B cell (primary cell): ENCODE data around the gene ORAI1. TPM values are rescaled to one million over a fixed set of nuclear protein-coding genes. Genes with fewer than 3 reads are reported as not detected.

ENCODE experiments used
- ATAC-seq: fragments of 200-7000 bp; cut with Tn5 transposase; one replicate; pipeline ENCODE4 v1.10.0; 2021; ENCODE audit warnings: low read depth, mild to moderate bottlenecking, moderate number of reproducible peaks, moderate library complexity
- CTCF ChIA-PET: fragments of 350-600 bp; sonication (Branson Sonifier 250); formaldehyde crosslinking; loops from one replicate; lab custom pipeline; 2021; ENCODE audit warnings: antibody characterized with exemption, inconsistent platforms; lab: Charles Lee
- POLR2A ChIA-PET: fragments of 350-600 bp; sonication (Branson Sonifier 250); formaldehyde crosslinking; loops from one replicate; lab custom pipeline; 2021; ENCODE audit warnings: antibody characterized with exemption; lab: Charles Lee
- DNase-seq: peaks from one replicate; pipeline ENCODE4 v3.0.0; 2013
- H2AFZ ChIP-seq: 2 replicates; pipeline ENCODE4 v1.6.1; 2012; ENCODE audit warnings: mild to moderate bottlenecking, low read depth, low read length; ENCODE audit not compliant: insufficient read depth, poor library complexity, severe bottlenecking
- H3K27ac ChIP-seq, 2 donors: 1 replicate in 1 of 2; 2 replicates in 1 of 2; pipeline ENCODE4 v1.5.1; 2012 to 2013; ENCODE audit warnings: low read length in 2 of 2, mild to moderate bottlenecking in 2 of 2, moderate library complexity in 1 of 2
- H3K27me3 ChIP-seq, 4 experiments: fragments of 200-600 bp in 1 of 4; sonication (generic) in 1 of 4; replicated peaks in 1 of 4; 1 replicate in 2 of 4; 2 replicates in 2 of 4; pipeline versions ENCODE4 v1.6.1 to v1.7.0; 2013 to 2016; ENCODE audit warnings: low read length in 3 of 4, mild to moderate bottlenecking in 2 of 4, mixed read lengths in 1 of 4, moderate library complexity in 1 of 4; ENCODE audit not compliant: insufficient read depth in 4 of 4, control insufficient read depth in 3 of 4; ENCODE audit errors: control extremely low read depth in 1 of 4
- H3K36me3 ChIP-seq, 2 experiments: replicated peaks in 1 of 2; 1 replicate in 1 of 2; 2 replicates in 1 of 2; pipeline versions ENCODE4 v1.6.1 to v1.7.1; 2013; ENCODE audit warnings: low read length in 1 of 2; ENCODE audit not compliant: insufficient read depth in 2 of 2, control insufficient read depth in 1 of 2; ENCODE audit errors: control extremely low read depth in 1 of 2, extremely low read depth in 1 of 2
- H3K4me1 ChIP-seq, 2 donors: fragments of 200-600 bp in 1 of 2; sonication (generic) in 1 of 2; 1 replicate in 1 of 2; 2 replicates in 1 of 2; pipeline versions ENCODE4 v1.5.1 to v1.6.1; 2013 to 2017; ENCODE audit warnings: low read length in 2 of 2; ENCODE audit not compliant: control insufficient read depth in 2 of 2, insufficient read depth in 2 of 2
- H3K4me2 ChIP-seq: replicated peaks from 2 replicates; pipeline ENCODE3; 2012; ENCODE audit warnings: mild to moderate bottlenecking, low read depth, low read length; ENCODE audit not compliant: poor library complexity, severe bottlenecking
- H3K4me3 ChIP-seq, 5 experiments: fragments of 200-600 bp in 1 of 5; sonication (generic) in 1 of 5; 1 replicate in 3 of 5; 2 replicates in 2 of 5; pipeline versions ENCODE4 v1.5.1 to v1.7.0; 2011 to 2016; ENCODE audit warnings: low read length in 4 of 5, mild to moderate bottlenecking in 4 of 5, low read depth in 2 of 5, control low read depth in 1 of 5, moderate library complexity in 1 of 5; ENCODE audit not compliant: insufficient read depth in 1 of 5; ENCODE audit errors: control extremely low read depth in 1 of 5, extremely low read depth in 1 of 5
- H3K79me2 ChIP-seq: fragments of 200-600 bp; sonication (generic); one replicate; pipeline ENCODE4 v1.6.0; 2016; ENCODE audit warnings: low read length; ENCODE audit not compliant: control insufficient read depth, insufficient read depth
- H3K9ac ChIP-seq: fragments of 200-600 bp; sonication (generic); 2 replicates; pipeline ENCODE4 v1.6.1; 2017; ENCODE audit warnings: mild to moderate bottlenecking, low read length, moderate library complexity
- H3K9me3 ChIP-seq, 3 donors: one replicate each; pipeline versions ENCODE4 v1.6.1 to v1.7.1; 2013; ENCODE audit warnings: low read length in 2 of 3; ENCODE audit not compliant: control insufficient read depth in 2 of 3, insufficient read depth in 1 of 3; ENCODE audit errors: control extremely low read depth in 1 of 3
- H4K20me1 ChIP-seq: 2 replicates; pipeline ENCODE4 v1.6.0; 2012; ENCODE audit warnings: mild to moderate bottlenecking, low read length; ENCODE audit not compliant: insufficient read depth, control insufficient read depth, poor library complexity, severe bottlenecking
- H3K27ac Mint-ChIP-seq: one replicate; pipeline ENCODE4 v1.8.0; 2021; ENCODE audit warnings: mixed read lengths
- H3K27me3 Mint-ChIP-seq: one replicate; pipeline ENCODE4 v1.8.0; 2021; ENCODE audit warnings: mixed read lengths
- H3K4me1 Mint-ChIP-seq: one replicate; pipeline ENCODE4 v1.8.0; 2021; ENCODE audit warnings: mixed read lengths
- H3K4me3 Mint-ChIP-seq: one replicate; pipeline ENCODE4 v1.8.0; 2021; ENCODE audit warnings: mixed read lengths
- H3K9me3 Mint-ChIP-seq: one replicate; pipeline ENCODE4 v1.8.0; 2022; ENCODE audit warnings: mixed read lengths; ENCODE audit not compliant: insufficient read depth
- EZH2 ChIP-seq: IDR thresholded peaks from 2 replicates; pipeline ENCODE4 v1.6.1; 2012; ENCODE audit warnings: borderline replicate concordance, low read depth, mild to moderate bottlenecking, moderate library complexity, low read length; ENCODE audit not compliant: insufficient read depth, poor library complexity, severe bottlenecking
- WGBS: methylation state at CpG from one replicate; pipeline ENCODE4 v1.1.5; 2013; ENCODE audit warnings: missing lambda C conversion rate; ENCODE audit not compliant: insufficient coverage; 5-methylcytosine and 5-hydroxymethylcytosine counted together
- intact Hi-C: fragments of 100-400 bp; cut with micrococcal nuclease; formaldehyde crosslinking; loops from one replicate; pipeline ENCODE4 v1.10.0; 2022
- polyA plus RNA-seq: library from polyadenylated mRNA; depleted of rRNA; stranded (reverse); fragments of >200 nt; gene quantifications from 2 replicates; pipeline ENCODE4 v1.2.3, GENCODE V29; 2012
- total RNA-seq, 2 donors: library from RNA; stranded (reverse); fragments of 120-200 nt in 1 of 2; gene quantifications; 1 replicate in 1 of 2; 2 replicates in 1 of 2; pipeline versions ENCODE4 v1.2.3 to v1.2.4, GENCODE V29; 2013 to 2022
- TF ChIP-seq, protein P1 (sequence below): fragments of 200-600 bp; IDR thresholded peaks from one replicate; pipeline ENCODE4 v1.8.0; 2022; ENCODE audit warnings: antibody characterized with exemption, mild to moderate bottlenecking

ORAI1 gene
- total and polyA plus RNA-seq, 2 donors (not counting 1 experiment from before 2014, with no cell fraction given): 43.2 to 66.0 TPM

DNA sequence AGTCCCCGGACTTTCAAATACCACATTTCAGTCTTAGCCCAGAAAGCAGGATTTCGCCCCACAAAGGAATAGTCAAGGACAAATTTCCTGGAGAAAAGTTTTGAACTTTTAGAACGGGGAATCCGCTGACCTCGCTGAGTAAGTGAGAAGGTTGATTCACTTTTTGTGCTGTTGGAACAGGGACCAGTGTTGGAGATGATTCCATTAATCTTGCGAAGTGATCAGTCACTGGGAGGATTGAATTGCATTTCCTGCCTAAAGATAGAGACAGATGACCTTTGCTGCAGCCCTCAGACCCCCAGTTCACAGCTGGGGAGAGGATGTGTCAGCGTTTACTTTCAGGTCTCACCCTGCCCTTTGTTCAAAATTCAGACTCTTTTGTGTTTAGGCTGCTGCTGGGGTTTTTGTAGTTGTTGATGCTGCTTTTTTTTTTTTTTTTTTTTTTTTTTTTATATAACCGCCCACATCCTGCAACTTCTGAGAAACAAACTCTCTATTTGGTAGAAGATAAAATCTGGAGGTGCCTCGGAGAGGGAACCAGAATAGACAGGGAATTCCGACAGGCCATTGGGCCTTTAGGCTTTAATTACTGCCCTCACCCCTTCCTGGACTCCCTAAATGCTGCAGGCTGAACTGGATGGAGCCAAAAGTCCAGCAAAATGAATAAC is 35.7 kb upstream of the ORAI1 start:
- no peaks in the 10 kb centered on the region for H3K9me3 Mint-ChIP-seq
- peaks cover 34% of the 10 kb centered on the region for H3K4me1 Mint-ChIP-seq
- peak overlapping the region; percentile 47 for H2AFZ ChIP-seq
- peak overlapping the region; percentile 72 for H3K9ac ChIP-seq
- CTCF ChIA-PET: interaction anchor here (0.7 to 5.0 kb wide), 9 partner anchors 11 to 890 kb away, joined by 3 to 32 read pairs (median 9); partner anchors contain the start of genes MORN3 and ORAI1
- peak overlapping the region; percentile 100 for H3K27ac Mint-ChIP-seq
- DNase-seq (peak; percentile 82), ATAC-seq (peak; percentile 67)
- H3K4me3 ChIP-seq: peak overlapping the region; percentile 15 to 61 (median 47)
- peak overlapping the region; percentile 90 for H3K4me2 ChIP-seq
- H3K36me3 ChIP-seq: no peaks in the 10 kb centered on the region
- H3K27ac ChIP-seq: peak overlapping the region; percentile 96 to 99
- peaks cover 0 to 6% (median 0%) of the 10 kb centered on the region in 3 donors for H3K9me3 ChIP-seq
- intact Hi-C loops: loop anchor here (1.0 to 2.0 kb wide), 7 partner anchors 10 to 212 kb away; partner anchors contain the start of gene ORAI1
- H4K20me1 ChIP-seq: no peaks in the 10 kb centered on the region
- H3K79me2 ChIP-seq: no peaks in the 10 kb centered on the region
- H3K4me1 ChIP-seq: peaks cover 26 to 37% of the 10 kb centered on the region in 2 donors
- H3K4me3 Mint-ChIP-seq: peak overlapping the region; percentile 92
- no peaks in the 10 kb centered on the region for H3K27me3 Mint-ChIP-seq
- POLR2A ChIA-PET: interaction anchor here (0.5 to 4.2 kb wide), 11 partner anchors 11 to 141 kb away, joined by 3 to 74 read pairs (median 4); partner anchors contain the start of gene KDM2B
- WGBS: 4% methylated on average over 5 of the region's 10 CpGs
- H3K27me3 ChIP-seq: no peaks in the 10 kb centered on the region
- no peak for TF ChIP-seq EZH2
- TF ChIP-seq, protein P1, sequence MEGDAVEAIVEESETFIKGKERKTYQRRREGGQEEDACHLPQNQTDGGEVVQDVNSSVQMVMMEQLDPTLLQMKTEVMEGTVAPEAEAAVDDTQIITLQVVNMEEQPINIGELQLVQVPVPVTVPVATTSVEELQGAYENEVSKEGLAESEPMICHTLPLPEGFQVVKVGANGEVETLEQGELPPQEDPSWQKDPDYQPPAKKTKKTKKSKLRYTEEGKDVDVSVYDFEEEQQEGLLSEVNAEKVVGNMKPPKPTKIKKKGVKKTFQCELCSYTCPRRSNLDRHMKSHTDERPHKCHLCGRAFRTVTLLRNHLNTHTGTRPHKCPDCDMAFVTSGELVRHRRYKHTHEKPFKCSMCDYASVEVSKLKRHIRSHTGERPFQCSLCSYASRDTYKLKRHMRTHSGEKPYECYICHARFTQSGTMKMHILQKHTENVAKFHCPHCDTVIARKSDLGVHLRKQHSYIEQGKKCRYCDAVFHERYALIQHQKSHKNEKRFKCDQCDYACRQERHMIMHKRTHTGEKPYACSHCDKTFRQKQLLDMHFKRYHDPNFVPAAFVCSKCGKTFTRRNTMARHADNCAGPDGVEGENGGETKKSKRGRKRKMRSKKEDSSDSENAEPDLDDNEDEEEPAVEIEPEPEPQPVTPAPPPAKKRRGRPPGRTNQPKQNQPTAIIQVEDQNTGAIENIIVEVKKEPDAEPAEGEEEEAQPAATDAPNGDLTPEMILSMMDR: no peak

DNA sequence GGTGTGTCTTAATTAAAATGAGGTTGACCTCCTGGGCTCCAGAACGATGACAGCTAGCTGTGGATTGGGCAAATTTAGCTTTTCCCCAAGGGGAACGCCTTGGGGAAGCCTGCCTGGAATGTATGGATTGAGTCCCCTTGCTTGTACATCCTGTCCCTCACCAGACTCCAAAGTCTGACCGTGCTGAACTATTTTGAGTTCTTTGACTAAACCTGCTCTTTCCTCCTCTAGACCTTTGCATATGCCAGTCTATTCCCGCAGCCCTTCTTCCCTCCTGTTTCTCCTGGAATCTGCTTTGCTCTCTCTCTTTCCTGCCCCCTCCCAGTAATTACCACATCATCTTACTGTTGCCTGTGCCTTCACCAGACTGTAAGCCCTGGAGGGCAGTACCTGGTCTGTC is 34.0 kb upstream of the ORAI1 start:
- Histone ChIP-seq H3K4me3 (no peak overlapping the region), H3K27me3 (no peaks in the 10 kb centered on the region), H3K9ac (no peak overlapping the region), H3K4me2 (no peak overlapping the region), H2AFZ (no peak overlapping the region), H3K9me3 (peaks cover 0 to 6% (median 0%) of the 10 kb centered on the region in 3 donors), H3K27ac (no peak overlapping the region), H4K20me1 (no peaks in the 10 kb centered on the region), H3K36me3 (no peaks in the 10 kb centered on the region), H3K79me2 (no peaks in the 10 kb centered on the region), H3K4me1 (peaks cover 26 to 37% of the 10 kb centered on the region in 2 donors)
- H3K4me1 Mint-ChIP-seq: peaks cover 30% of the 10 kb centered on the region
- CTCF ChIA-PET: interaction anchor here (0.9 to 5.0 kb wide), 5 partner anchors 9 to 45 kb away, joined by 3 to 32 read pairs (median 13); partner anchors contain the start of gene ORAI1
- WGBS: 93% methylated on average over 4 of the region's 4 CpGs
- POLR2A ChIA-PET: interaction anchor here (4.2 kb wide), 2 partner anchors 13 to 35 kb away, joined by 33 to 74 read pairs; partner anchors contain the start of gene KDM2B
- H3K4me3 Mint-ChIP-seq: peak overlapping the region; percentile 38
- ATAC-seq: no peak
- TF ChIP-seq, protein P1: no peak
- no peak for TF ChIP-seq EZH2
- no peaks in the 10 kb centered on the region for H3K9me3 Mint-ChIP-seq
- intact Hi-C loops: no loop called here
- no peak for DNase-seq
- H3K27ac Mint-ChIP-seq: peak overlapping the region; percentile 76
- H3K27me3 Mint-ChIP-seq: no peaks in the 10 kb centered on the region
